ENCODE results near the gene VWC2L.

DNA sequence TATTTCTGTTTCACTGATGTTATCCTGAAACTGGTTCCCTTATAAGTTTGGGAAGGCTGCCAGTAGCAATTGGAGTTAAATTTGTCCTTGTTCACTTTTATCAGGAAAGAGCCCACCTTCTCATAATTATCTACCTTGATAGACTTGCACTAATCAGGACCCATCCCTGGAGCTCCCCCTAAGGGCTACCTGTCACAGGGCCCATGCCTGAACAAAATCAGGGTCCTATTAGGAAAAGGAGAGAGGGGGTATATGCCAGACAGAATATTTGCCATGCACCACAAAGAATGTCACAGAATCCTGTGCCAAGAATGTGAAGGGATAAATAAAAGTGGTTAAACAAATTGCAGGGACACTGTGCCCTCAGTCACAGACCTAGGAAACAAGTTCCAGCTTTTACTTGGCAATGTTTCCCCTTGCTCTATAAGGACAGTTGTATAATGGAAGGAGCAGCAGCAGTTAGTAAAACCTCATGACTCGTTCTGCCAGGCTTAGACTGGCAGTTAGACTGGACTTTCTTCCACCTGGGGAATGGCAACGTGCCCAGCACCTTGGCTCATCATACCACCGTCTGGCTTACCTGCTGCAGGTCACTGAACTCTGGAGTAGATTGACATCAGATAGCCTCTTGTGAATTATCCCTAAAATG lies 32.3 kb upstream of the VWC2L start:
- TF ChIP-seq POLR2A (IDR thresholded peaks at IDR 0.05; ENCODE audit: low read depth, low read length) = no peak
- no peak for TF ChIP-seq POLR2AphosphoS5 (IDR thresholded peaks at IDR 0.05; ENCODE audit: low read depth, low read length)

Measured in GM12892 (cell line).